ENCODE data around the gene PTRH1.

DNA sequence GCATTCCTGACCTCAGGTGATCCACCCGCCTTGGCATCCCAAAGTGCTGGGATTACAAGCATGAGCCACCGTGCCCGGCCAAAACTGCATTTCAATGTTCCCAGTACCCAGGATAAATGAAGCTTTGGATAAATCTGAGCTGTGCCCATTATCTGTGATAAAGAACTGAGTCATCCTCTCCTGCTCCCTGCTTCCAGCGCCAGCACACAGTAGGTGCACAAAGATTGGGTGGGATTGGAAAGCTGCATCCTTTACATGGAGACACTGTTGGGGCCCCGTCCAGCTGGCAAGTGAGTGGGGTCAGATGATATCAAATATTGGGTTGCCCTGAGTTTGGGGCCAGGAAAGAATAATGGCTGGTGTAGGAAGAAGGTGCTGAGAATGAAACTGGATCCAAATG is 45.6 kb upstream of the PTRH1 start:
- TF ChIP-seq, protein P1, sequence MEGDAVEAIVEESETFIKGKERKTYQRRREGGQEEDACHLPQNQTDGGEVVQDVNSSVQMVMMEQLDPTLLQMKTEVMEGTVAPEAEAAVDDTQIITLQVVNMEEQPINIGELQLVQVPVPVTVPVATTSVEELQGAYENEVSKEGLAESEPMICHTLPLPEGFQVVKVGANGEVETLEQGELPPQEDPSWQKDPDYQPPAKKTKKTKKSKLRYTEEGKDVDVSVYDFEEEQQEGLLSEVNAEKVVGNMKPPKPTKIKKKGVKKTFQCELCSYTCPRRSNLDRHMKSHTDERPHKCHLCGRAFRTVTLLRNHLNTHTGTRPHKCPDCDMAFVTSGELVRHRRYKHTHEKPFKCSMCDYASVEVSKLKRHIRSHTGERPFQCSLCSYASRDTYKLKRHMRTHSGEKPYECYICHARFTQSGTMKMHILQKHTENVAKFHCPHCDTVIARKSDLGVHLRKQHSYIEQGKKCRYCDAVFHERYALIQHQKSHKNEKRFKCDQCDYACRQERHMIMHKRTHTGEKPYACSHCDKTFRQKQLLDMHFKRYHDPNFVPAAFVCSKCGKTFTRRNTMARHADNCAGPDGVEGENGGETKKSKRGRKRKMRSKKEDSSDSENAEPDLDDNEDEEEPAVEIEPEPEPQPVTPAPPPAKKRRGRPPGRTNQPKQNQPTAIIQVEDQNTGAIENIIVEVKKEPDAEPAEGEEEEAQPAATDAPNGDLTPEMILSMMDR (IDR thresholded peaks at IDR 0.05) = no peak
- no peak for TF ChIP-seq POLR2A (IDR thresholded peaks at IDR 0.05)
